Stimulated activated CD4-positive, alpha-beta T cell treated with anti-CD3 and anti-CD28 coated beads, Interleukin-4, amount 100 ng/mL, for 1 hour (primary cell): Measurements from ENCODE around the gene STIM2.
"Not testable (repeated sequence)": the region's sequence is repeated elsewhere in the genome, so short reads cannot be mapped to it uniquely, and the experiment has no call there.

Source experiments
- DNase-seq: peaks from one replicate; pipeline ENCODE4 v3.0.0-alpha.2; 2020

STIM2 gene

DNA sequence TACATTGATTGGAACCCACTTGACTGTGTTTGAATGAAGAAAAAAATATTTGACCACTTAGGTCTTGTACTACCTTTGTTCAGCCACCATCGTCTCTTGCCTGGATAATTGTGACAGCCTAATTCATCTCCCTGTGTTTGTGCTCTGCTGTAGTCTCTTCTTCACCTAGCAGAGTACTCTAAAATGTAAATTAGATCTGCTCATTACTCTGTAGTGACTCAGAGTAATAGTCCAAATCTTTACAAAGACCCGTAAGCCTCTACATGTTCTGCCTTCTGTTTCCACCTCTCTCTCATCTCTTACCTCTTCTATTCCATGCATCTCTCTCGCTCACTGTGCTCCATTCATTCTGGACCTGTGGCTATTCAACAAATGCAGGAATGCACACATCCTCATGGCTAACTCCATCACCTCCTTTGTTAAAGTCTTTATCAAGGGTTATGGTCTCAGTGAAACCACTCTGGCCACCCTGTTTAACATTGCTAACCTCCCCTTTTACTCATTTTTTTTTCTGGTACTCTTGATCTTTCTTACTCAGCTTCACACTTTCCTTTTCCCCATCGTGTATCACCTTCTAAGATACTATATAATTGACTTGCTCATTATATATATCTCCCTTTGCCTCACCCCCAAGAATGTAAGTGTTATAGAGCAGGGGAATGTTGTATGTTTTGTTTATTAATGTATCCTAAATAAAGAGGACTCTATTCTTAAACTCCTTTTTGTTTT is 98.4 kb downstream of the STIM2 start:
- DNase-seq: no peak

DNA sequence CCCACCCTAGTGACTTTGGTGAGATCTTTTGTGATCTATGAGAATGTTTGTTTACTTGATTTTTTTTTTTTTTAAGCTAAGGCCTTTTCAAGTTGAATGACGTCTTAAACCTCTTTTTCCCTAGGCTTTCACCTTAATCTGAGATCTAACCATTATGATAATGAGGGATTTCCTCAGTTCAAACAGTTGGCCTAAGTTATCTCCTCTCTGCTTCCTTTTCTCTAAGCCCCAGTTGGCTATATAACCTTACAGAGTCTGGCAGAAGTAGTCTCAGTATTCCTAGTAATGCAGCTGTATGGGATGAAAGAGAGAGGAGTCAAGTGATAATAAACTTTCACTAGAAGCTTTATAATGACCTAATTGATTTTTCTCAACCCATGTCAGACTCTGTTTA is 99.0 kb downstream of the STIM2 start:
- DNase-seq: no peak

DNA sequence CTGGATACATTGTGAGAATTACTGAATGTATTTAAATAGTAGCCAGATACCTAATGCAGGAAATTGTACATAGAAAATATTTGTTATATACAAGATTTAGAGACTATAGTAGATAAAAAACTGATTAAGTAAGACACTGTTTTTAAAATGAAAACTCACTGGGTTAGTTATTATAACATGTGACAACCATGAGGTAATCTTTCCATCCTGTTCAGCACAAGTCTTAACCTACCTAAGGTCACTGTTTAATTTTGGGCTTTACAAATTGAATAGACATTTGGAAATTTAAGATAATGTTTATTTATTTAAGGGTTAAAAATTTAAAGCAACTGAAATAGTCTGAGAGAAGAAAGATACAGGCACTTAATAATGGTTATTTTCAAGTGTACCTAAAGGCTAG is 102.1 kb downstream of the STIM2 start:
- no peak for DNase-seq

DNA sequence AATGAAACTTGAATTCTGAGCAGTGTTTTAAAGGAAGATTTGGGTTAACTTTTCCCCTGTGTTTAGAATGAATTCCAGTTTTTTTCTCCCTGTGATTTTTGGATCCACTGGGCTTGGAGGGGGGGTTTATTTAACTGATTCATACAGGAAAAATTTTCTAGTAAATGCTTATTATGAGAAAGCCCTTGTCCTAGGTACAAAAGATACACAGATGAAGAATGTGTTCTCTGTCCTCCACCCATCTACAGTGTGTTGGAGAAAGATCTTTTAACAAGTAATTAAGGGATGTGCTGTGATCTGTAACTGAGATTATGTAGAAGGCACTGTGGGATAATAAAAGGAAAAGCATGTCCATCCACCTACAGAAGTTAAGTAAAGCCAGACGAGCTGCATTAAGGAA is 103.9 kb downstream of the STIM2 start:
- no peak for DNase-seq

DNA sequence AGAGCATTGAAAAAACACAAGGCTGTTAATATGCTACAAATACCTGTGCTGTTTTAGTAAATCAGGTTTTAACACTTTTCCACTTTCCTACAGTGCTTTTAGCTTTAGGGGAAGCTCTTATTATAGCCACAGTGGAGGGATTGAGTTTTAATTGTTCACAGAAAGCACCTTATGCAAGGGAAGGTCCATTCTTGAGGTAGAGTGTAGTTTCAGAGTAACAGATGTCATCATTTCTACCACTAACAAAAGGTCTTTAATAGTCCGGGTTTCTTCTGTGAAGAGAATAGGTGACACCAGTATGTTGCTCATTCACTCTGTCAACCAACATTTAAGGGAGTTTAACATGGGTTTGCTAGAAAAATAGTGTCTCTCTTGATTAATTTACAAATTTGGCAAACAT is 104.4 kb downstream of the STIM2 start:
- DNase-seq: no peak

DNA sequence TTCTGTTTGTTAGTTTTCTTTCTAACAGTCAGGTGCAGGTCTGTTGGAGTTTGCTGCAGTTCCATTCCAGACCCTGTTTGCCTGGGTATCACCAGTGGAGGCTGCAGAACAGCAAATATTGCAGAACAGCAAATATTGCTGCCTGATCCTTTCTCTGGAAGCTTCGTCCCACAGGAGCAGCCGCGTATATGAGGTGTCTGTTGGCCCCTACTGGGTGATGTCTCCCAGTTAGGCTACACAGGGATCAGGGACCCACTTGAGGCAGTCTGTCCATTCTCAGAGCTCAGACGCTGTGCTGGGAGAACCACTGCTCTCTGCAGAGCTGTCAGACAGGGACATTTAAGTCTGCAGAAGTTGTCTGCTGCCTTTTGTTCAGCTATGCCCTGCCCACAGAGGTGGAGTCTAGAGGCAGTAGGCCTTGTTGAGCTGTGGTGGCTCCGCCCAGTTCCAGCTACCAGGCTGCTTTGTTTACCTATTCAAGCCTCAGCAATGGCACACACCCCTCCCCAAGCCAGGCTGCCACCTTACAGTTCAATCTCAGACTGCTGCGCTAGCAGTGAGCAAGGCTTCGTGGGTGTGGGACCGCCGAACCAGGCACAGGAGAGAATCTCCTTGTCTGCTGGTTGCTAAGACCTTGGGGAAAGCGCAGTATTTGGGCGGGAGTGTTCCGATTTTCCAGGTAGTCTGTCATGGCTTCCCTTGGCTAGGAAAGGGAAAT is 115.0 kb downstream of the STIM2 start:
- not testable (repeated sequence) for DNase-seq

DNA sequence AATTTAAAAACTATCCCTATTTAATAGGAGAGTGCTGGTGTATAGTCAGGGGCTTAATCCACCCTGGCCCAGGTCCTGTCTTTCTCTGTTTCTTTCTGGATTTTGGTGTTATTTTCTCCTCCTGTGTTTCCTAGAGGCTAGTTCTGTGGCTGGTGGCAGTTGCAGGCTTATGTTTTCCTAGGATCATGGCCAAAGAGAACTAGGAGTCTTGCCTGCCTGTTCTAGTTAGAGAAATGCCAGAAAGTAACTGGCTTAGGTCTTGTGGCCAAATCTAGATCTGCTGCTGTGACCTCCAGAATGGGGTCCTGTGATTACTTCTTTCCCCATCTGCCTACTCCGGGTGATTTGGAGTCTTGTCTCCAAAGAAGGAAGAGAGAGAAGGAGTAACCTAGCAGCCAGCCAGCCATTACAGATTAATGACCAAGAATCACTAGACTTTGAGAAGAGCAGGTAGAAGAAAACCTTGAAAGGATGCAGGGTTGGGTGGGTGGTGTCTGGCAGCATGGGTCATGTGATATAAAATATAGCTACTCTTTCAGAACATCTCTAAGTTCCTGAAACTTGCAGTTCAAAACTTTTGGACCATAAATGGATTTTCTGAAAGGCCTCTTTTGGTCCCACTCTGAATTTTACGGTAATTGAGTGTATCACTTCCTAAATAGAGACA is 117.9 kb downstream of the STIM2 start:
- no peak for DNase-seq

DNA sequence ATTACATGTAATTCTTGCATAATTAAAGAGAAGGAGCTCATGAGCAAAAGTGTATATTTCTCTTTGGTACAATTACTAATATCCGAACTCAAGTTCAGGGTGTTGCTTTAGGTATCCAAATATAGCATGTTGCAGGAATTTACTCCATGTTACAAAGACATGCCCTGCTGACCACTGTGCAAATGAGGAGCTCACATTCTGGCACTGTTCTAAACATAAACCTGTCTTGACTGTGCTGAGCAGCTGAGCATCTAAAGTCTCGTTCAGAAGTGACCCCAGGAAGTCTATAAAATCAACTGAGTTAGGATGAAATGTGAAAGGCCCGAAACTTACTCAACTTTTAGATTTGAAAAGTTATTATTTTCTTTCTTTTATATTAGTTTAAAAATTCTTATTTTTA is 124.3 kb downstream of the STIM2 start:
- no peak for DNase-seq

DNA sequence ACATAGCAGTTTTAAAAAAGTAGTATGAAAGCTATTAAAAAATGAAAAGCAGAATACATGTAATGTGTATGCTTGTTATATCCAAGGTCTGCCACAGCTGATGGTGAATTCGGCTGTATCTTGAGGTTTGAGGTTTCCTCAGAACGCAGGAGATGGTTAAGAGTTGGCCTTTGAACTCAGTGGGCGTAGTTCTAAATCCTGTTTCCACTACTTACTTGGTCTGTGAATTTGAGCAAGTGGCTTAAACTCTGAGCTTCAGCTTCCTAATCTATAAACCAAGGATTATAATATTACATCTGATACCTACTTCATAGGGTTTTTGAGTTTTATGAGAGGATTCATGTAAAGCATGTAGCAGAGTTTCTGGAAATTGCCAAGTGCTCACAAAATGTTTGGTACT is 125.2 kb downstream of the STIM2 start:
- DNase-seq: no peak

DNA sequence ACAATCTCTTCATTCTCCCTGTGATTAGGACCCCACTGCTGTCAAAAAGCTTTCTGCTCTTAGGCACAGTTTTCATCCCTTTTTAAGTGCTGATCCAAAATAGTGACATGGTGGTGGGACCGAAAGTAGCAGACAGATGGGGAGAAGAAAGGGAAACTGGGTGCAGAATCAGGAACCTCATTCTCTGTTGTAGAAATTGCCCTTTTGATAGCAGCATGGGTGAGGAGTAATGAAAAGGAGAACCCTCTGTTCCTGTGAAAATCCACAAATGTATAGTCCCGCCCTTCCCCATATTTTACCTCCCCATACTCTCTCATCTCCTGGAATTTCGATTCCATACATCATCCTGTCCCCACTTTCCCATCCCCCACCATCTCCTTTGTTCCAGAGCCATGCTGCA is 126.5 kb downstream of the STIM2 start:
- no peak for DNase-seq

DNA sequence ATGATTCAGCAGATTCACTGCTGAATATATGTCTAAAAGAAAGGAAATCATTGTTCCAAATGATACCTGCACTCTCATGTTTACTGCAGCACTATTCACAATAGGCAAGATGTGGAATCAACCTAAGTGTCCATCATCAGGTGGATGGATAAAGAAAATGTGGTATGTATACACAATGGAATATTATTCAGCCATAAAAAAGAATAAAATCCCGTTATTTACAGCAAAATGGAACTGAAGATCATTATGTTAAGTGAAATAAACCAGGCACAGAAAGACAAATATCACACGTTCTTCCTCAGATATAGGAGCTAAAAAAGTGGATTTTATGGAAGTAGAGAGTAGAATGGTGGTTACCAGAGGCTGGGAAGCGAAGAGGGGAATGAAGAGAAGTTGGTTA is 130.4 kb downstream of the STIM2 start:
- no peak for DNase-seq

DNA sequence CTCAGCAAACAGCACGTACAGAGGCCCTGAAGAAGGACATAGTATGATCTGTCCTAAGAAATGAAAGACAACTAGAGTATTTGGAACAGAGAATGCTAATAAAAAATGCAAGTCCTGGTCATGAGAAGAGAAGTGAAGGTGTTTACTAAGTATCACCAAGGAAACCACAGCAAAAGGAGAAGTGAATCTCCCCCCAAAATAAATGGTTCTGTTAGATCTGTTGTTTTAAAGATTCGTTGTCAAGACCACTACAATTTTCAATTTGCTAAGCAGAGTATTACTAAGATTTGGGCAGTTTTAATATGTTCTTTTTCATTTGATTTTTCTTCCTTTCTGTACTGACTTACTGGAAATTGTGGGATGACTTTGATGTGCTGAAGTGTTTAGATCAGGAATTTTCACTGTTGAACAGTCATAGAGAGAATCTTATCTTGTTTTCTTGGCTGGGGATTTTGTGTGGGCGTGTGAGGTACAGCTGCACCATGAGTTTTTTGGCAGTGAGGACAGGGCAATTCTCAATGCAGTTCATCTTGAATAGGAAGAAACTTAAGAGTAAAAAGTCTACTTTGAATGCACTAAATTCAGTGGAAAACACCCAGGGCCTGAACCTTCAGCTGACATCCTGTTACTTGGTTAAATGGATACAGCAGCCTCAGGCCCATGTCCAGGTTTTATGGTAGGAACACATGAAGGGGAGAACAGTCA is 132.2 kb downstream of the STIM2 start:
- DNase-seq: no peak

DNA sequence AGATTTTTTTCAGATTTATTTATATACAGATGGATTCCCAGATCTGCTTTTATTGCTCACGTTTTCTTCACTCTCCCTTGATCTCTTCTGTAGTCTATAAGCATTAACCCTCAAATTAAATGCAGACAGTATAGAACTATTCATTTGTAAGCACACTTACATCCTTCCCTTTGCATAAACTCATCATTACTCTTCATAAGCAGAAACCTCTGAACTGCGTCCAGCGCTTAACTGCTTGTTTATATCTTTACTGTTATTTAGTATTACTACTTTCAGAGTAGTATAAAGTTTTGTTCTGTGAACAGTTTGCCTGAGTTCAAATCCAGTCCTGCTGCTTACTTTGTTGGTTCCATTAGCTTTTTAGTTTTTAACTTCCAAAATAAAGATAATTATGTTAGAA is 132.9 kb downstream of the STIM2 start:
- no peak for DNase-seq

DNA sequence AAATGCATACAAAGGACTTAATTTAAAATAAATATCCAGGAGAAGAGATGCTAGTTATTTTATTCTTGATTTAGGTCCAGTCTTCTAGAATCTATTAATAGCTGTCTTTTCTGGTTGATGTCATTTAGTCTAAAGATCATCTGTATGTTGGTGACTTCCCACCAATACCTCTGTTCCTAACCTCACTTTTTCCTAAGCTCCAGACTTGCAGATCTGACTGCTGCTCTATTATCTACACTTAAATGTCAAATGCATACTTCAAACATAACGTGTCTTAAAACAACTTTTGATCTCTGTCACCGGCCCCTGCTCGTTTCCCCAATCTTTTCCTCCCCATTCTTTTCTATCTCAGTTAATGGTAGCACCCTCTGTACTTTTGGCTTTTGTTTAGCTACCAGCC is 133.3 kb downstream of the STIM2 start:
- DNase-seq: no peak

DNA sequence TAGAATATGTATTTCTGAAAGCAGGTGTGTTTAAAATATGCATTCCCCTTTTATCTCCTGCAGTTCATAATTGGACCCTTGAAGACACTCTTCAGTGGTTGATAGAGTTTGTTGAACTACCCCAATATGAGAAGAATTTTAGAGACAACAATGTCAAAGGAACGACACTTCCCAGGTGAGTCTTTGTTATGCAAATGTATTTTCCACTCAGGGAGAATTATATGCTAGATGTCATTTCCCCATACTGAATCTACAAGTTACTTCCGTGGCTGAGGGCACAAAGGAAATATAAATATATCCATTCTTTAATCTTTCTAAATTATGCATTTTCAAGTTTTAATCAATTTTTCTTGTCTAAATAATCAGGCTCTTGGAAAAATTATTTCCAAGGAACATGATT is 134.7 kb downstream of the STIM2 start:
- DNase-seq: no peak

DNA sequence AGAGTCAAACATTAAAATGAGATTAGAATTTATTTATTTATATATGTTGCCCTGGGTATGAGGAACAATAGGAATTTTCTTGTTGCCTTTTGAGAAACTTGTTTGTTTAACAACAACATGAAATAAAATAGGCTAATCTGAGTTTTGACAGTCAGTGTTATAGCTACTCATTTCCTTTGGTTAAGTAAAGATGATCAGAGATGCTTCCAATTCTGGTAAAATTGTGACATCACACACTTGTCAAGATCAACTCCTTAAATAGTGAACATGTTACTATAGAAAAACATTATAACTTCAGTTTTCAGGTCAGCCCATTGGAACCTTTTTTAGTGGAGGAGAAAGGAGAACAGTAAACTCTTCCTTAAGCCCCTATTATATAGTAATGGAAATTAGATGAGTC is 136.1 kb downstream of the STIM2 start:
- no peak for DNase-seq

DNA sequence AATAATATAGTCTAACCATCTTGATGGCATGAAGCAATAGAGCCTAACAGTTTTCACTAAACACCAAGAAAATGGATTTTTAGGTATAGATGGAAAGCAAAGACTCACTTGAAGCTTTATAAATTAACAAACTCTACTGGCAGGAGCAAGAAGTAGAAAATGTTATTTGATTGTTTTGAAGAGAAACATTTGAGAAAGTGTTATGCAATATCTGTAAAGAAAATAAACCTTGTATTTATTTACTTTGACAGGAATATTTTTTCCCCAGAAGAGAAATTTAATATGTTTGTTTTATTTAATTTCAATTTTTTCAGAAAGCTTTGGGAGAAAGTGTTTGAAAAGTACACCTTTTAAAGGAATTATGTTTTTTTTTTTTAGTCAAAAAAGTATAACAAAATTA is 139.0 kb downstream of the STIM2 start:
- DNase-seq: no peak

DNA sequence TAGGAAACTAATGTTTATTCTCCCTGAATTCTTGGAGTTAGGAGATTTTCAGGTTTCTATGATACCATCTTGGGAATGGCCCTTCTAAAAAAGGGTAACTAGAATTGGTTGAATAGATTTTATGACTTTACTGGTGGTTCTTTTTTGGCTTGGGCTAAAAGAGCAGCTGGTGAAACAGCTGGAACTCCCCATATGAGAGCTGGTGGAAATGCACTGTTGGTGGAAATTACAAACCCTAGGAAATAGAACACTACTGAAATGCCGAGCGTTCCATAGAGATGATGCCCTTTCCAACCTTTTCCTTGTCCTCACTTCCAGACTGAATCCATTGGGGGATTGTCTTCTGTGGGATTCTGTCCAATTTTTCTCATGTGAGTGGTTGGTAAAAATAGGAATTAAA is 139.5 kb downstream of the STIM2 start:
- DNase-seq: no peak

DNA sequence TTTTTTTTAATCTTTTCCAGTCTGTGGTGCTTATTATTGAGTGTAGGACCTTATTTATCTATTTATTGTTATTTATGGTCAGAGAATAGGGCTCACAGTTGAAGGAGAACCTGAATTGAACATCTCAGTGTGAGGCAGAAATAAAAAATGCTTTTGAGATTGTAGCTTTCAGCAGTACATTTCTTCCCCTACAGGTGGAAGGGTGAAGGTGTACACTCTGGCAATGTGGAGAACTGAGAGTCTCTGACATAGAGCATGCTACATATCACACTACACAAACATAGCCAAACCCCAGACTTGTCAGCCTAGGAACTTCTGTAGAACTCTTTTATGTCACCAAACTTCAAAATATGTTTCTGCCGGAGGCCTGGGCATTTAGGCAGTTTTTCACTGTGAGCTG is 140.2 kb downstream of the STIM2 start:
- DNase-seq: no peak

DNA sequence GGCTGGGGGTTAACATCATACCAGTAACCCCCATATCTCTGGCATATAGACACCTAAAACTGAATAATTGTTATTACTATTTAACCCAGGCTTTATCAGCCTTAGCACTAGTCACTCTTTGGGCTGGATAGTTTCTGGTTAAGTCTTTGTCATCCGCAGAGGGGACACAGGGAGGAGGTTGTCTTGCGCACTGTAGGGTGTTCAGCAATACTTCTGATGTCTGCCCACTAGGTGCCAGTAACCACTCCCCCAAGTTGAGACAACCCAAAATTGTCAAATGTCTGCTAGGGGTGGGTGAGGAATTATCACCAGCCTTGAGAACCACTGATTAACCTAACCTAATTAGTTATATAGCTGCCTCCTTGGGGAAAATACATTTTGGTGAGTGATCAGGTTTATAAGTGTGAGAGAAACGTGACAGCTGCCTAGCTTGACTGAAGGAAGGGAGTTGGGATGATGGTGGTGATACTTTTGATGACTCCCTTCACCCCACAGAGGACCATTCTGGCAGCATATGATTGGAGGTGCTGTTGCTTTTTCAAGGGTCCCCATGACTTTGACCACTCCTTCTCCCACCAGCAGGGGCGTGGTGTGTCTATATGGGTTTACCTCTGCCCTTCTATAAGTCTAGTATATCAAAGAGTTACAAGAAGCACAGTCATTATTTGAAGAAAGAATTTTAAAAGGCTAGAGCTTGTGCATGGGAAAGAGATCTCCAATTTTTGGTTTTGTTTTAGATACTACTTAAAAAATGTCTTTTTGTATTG is 140.9 kb downstream of the STIM2 start:
- DNase-seq: no peak

DNA sequence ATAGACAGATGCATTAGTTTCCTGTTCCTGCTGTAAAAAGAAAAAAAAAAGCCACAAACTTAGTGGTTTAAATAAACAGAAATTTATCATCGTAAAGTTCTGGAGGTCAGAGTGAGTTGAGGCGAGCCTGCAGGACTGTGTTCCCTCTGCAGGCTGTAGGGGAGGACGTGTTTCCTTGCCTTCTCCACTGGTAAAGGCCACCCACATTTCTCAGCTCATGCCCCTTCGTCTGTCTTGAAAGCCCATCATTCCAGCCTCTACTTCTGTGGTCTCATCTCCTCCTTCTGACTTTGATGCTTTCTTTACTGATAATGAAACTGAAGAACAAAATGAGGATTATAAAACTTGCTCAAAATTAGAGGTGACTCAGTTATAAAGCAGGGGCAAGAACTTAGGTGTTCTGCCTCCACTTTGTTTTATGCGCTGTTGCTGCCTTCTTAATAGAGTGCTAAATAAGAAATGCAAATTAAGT is 143.0 kb downstream of the STIM2 start:
- DNase-seq: no peak

DNA sequence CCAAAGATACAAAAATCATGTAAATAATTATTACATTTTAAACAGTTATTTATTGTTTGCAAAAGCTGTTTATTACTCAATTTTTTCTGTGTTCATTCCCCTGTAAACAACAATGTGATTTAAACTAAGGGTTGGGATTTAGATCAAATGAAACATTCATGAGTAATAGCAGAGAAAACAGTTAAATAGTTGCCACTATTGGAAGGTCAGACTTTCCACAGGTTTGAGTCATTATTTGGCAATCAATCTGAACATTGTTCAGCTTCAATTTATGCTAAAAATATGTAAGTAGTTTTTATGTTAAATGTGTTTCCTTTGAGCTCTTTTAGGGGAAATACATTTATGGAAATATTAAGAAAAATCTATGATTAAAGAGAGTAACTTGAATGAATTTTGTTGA is 144.9 kb downstream of the STIM2 start:
- no peak for DNase-seq
